ENCODE data around the gene ARSJ.

- TF ChIP-seq CTCF (IDR thresholded peaks at IDR 0.05 in 8 of 11, conservative IDR thresholded peaks at IDR 0.05 in 3 of 11) (no peak), POLR2A (IDR thresholded peaks at IDR 0.05) (no peak), POLR2AphosphoS5 (IDR thresholded peaks at IDR 0.05) (no peak)
These were observed 74.1 kb downstream of the ARSJ start for GRCh38 chr4:113905301-113905700.

Data from spleen (tissue), 7 donors.